GM19328 (cell line): ENCODE measurements around the gene HOXA1.

Experiments
- ATAC-seq: cut with Tn5 transposase; IDR thresholded peaks from one replicate; pipeline ENCODE4 v1.9.1; 2021; ENCODE audit warnings: mild to moderate bottlenecking, moderate library complexity; ENCODE audit not compliant: unreplicated experiment

Gene HOXA1

GRCh38 chr7:27106181-27106900 lies 10.5 kb upstream of the HOXA1 start:
- ATAC-seq = no peak

GRCh38 chr7:27105301-27106031 lies 9.7 kb upstream of the HOXA1 start:
- no peak for ATAC-seq

- ATAC-seq = no peak
Observed at GRCh38 chr7:27104341-27105058, 8.7 kb upstream of the HOXA1 start.

GRCh38 chr7:27103489-27104226 lies 7.9 kb upstream of the HOXA1 start:
- ATAC-seq = no peak

DNA sequence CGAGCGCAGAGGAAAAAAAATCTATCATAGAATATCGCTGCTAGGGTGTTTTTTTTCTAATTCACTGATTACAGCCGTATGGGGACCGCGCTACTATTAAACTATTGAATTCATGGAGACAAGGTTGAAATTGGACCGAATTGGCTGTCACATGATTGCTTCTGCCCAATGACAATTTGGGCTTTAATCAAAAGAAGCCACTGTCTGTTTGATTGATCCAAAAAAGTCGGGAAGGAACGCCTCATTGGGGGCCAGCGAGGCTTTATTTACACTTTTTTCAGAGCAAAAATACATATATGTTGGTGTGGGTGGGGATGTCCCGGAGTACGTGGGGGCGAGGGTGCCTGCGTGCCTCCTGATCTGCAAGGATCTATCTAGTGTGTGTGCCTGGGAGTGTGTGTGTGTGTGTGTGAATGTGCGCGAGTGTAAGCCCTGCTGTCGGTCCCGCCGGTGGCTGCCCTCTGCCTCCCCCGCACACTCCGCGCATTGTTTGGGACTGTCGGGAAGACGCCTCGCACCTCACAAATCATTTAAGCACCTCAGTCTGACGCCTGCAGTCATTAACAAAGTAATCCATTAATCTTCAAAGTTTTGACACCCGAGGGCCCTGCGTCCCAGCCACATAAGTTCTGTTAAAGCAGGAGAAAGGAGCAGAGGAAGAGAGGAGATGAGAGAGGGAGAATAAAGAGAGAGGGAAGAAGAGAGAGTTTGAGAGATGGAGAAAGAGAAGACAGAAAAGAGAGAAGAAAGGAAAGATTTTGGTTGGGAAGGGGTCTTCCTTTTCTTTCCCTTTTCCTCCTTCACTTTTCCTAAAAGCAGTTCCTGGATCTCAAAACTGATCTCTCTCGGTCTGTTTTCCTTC lies 7.0 kb upstream of the HOXA1 start, which contains the start of gene HOXA2:
Gene HOXA2 (minus strand): TSS at position 103 of the 862 bp plus-strand sequence. CDS start 183 bp downstream, outside the sequence.
- no peak for ATAC-seq

- no peak for ATAC-seq
Observed at GRCh38 chr7:27101957-27102580, 6.3 kb upstream of the HOXA1 start.

- no peak for ATAC-seq
Observed at GRCh38 chr7:27101171-27101956, 5.6 kb upstream of the HOXA1 start.

DNA sequence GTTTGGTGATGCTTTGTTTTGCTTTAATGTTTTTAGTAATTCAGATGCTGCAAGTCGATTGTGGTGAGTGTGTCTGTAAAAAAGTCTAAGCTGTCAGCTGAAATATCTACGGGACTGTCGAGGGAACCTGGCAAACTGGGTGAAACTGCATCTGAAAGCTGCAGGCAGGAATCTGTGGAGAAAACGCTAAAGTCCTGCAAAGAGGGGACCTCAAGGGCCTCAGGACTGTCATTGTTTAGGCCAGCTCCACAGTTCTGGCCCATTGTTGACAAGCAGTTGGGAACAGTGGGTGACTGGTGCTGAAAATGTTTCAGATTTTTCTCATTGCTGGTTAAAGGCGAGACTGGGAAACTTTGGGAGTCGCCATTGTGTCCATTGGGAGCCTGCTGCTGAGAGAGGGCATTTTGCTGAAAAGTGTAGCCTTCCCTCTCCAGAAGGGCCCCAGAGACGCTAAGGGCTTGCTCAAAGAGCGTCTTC lies 4.9 kb upstream of the HOXA1 start:
- ATAC-seq = no peak

DNA sequence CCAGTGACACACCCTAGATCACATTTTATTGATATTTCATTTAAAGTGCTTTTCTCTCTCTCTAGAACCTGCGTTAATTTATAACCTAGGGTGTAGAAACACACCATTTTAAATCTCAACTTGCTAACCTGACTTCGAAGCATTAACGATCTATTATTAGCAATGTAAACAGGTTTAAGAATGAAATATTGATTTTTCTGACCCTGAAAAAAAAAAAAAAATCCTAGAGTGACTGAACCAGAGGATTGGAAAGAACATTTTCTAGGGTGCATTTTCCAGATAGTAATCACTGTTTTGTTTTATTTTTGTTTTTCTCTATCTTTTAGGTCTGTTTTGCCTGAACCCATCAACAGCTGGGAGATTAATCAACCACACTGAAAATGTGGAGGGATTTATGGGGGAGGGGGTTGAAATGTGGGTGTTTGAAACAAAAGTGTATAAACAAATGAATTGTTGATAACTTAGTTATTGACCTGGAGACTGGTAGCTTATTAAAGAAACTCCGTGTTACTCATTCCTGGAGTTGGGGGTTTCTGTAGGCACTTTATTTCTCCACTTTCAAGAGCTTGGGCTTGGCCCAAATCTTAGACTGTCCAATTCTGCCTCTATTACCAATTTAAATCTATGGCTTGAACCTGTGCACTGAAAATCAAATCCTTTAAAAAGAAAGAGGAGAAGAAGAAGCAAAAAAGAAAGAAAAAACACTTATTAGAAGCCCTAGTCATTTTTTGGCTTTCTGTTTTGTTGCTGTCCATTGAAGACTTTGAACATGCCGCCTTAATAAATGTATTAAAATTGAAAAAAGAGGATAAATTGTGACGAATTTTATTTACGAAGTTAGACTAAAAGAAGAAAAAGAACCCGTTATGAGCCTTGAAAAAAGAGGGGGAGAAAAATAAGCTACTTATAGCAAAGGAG lies 3.9 kb upstream of the HOXA1 start:
- no peak for ATAC-seq

DNA sequence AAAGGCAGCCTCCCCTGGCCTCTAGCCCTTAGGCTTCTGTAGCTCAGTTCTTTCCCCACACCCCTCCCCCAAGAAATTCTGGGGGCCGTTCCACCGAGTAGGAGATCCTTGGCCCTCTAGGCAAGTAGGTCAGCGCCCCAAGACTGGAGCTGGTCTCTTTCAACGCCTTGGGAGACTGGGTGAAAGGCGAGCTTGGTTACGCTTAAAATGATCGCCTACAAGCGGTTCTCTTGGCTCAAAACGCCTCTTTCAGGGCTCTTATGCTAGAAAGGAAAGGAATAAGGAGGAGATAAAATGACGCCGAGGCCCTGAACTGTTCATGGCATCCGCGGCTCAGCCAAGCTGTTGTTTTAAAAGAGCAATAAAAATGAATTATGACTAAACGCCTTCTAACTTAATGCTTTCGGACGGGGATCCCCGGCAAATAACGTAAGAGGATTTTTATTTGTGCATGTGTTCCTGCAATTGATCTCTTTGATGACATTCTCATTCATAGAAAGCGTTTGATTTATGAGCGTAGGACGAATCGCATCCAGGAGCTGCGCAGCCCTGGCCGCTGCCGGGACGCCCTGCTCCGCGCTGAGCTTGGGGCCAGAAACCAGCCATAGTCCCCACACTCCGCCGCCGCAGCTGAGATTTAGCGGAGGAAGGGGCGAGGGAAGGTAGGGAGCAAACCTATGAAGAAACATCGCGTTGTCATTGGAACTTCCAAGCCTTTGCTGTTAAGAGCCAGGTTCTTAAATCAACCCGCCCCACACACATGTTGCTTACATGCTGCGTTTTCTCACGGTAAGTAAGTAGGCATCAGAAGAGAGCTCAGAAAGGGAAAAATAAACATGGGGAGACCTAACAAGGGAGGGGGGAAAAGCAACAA lies 3.0 kb upstream of the HOXA1 start:
- ATAC-seq = no peak

- ATAC-seq = no peak
Observed at GRCh38 chr7:27097686-27098577, 2.1 kb upstream of the HOXA1 start.

GRCh38 chr7:27096768-27097514 lies 1.1 kb upstream of the HOXA1 start:
- ATAC-seq = no peak

DNA sequence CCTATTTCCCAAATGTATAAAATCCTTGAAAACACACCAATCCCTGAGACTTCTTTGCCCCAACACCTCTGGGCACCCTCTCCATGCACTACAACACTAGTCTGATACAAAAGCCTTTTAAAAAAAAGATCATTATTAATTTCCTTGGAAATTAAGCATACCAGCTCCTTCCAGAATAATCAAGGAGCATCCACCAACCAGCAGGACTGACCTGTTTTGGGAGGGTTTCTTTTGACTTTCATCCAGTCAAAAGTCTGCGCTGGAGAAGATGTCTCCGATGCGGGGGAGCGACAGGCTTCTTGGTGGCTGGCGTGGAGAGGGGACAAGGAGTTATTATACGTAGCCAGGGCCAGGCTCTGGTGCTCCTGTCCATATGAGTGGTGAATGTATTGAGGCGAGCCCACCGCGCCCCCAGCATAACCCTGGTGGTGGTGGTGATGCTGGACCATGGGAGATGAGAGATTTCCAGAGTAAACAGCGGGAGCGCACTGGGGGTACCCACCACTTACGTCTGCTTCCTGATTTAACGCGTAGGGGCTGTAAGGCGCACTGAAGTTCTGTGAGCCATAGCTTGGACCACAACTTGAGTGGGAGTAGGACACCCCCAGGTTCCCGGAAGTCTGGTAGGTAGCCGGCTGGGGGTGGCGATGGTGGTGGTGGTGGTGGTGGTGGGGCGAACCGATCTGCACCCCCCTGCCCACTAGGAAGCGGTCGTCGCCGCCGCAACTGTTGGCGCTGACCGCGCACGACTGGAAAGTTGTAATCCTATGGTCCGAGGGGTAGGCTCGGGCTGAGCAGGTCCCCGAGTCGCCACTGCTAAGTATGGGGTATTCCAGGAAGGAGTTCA lies 527 bp downstream of the HOXA1 start:
- peak; percentile 5 for ATAC-seq
